Measurements from ENCODE around the gene NTRK1.
A peak's percentile ranks its signal among the peaks of the same experiment; 100 is the strongest.
"Not testable (repeated sequence)": the region's sequence is repeated elsewhere in the genome, so short reads cannot be mapped to it uniquely, and the experiment has no call there.

Gene NTRK1

DNA sequence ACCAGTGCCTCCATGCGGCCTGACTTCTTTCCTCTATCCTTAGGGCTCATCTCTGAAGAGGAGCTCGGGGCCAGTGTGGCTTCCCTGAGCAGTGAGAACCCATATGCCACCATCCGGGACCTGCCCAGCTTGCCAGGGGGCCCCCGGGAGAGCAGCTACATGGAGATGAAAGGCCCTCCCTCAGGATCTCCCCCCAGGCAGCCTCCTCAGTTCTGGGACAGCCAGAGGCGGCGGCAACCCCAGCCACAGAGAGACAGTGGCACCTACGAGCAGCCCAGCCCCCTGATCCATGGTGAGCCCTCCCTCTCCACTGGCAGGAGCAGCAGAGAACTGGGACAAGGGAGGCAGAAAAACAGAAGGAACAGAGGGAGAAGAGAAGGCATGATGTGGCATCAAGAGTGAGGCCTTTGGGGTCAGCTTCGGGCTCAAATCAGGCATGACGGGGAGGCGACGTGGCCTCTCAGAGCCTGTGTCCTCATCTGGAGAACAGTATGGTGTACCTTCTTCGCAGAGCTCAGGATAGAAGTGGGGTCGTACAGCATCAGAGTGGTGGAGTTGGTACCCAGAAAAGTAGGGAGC, 53.2 kb downstream of the NTRK1 start:
- DNase-seq (ENCODE audit: low read depth), result no peak

DNA sequence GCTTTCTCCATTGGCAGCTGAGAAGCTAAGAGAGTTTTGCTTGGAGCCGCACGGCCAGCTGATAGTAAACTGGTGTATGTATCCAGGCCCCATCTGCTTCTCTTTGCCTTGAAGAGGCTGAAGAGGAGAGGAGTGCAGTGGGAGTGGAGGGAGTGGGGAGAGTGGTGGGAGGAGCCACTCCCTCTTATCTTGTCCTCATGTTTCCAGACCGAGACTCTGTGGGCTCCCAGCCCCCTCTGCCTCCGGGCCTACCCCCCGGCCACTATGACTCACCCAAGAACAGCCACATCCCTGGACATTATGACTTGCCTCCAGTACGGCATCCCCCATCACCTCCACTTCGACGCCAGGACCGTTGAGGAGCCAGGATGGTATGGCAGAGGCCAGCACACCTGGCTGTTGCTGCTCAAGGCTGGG, 53.8 kb downstream of the NTRK1 start:
- DNase-seq (ENCODE audit: low read depth), result no peak

DNA sequence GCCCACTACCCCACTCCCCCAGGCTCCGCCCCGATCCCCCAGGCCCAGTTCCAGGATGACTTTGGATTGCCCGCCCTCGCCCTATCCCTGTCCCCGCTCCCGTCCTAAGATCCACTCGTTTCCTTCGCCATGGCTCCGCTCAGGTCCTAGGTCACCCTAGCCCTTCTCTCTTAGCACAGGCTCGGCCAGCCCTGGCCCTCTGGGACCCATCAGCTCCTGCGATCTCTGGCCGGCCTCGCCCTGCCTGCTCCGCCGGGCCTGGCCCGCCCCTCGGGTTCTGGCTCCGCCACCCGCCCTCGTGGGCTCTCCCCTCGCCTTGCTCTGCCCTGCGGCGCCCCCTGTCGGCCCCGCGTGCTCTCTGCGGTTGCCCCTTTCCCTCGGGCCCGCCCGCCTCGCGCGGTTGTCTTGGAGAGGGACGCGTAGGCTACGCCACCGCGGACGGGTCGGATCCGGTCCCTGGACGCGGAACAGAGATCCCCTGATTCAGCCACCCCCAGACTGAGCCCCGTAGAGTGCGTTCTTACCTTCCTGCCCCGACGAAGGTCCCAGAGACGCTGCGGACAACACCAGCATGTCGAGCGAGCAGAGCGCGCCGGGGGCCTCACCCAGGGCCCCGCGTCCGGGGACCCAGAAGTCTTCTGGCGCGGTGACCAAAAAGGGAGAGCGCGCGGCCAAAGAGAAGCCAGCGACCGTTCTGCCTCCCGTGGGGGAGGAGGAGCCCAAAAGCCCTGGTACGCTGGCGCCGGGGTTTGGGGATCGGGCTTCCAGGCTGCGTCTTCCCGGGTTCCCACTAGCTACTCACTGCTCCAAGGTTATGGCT, 59.8 kb downstream of the NTRK1 start, which contains the start of gene LRRC71:
LRRC71 (plus strand) TSS at position 400 of the 820 bp plus-strand sequence; CDS start at position 572, 172 bp downstream.
- DNase-seq (ENCODE audit: low read depth), result peak; percentile 83

DNA sequence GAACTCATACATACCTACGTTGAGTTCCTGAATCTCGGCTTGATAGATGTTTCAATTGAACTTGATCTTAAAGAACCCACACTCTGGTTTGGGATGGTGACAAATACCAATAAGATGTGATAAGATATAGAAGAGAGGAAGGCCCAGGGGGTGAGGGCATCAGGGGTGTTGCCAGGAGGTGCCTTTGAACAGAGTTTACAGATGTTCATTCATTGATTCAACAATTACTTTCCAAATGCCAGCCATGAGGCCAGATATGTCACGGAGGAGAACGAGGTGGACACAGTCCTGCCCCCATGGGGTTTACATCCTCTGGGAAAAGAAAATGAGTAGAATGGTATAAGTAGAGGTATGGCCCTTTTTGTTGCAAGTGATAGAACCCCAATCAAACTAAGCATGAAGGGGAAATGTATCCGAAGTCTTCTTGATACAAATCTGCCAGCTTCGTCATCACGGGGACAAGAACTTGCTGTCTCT, 60.4 kb downstream of the NTRK1 start:
- DNase-seq (ENCODE audit: low read depth), result no peak

DNA sequence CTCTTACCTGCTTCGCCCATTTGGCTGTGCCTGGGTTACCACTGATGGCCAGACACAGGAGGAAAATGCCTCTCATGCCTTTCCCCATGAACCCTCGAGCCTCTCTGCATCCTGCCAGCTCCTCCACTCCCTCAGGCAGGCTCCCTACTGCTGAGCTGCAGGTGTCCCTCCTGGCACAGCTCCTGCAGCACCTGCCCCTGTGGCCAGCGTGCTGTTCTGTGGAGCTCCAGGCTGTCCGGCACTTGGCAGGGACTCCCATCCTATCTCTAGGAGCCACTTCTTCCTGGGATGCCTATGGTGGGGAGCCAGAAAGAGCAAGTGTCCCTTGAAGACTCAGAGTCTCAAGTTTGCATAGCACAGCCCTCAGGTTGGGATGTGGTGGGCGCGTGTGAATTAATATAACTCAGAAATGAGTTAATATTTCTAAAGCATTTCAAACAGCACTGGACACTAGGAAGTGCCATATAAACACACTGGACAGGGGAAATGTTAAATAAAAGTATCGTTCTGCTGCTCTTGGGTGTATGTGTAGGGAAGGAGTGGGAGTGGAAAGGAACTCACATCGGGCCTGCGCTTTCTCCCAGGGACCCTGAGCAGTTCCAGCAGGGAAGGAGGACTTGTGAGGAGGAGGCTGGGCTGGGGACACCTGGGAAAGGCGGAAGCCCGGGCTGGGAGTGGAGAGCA, 62.5 kb downstream of the NTRK1 start:
- DNase-seq (ENCODE audit: low read depth), result no peak

DNA sequence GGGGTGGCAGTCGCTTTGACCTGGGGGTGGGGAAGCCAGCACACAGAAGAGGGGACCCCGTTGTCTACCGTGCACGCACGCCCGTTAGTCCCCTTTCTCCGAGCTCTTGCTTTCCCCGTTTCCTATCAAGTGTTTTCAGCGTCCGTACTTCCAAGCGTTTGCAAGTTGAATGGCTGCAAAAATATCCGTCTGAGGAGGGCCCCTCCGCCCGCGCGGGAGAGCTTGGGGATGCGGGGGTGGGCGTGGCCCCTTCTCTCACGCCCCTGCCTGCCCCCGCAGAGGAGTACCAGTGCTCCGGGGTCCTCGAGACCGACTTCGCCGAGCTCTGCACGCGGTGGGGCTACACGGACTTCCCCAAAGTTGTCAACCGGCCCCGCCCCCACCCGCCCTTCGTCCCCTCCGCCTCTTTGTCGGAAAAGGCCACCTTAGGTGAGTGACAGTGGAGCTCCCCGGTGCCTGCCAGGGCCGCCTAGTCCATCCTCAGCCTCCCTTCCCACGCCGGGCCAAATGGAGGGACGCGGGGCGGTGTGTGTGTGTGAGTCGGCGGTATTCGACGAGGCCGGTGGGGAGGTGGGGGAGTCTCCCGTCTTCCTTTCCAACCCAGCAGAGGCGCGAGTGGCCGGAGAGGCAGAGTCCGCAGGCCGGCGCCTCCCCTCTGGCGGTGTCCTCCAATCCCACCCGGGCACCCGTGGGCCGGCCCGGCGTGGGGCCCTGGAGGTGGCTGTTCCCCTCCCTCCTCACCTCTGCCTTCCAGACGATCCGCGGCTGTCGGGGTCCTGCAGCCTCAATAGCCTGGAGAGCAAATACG, 63.2 kb downstream of the NTRK1 start:
- no peak for DNase-seq (ENCODE audit: low read depth)

DNA sequence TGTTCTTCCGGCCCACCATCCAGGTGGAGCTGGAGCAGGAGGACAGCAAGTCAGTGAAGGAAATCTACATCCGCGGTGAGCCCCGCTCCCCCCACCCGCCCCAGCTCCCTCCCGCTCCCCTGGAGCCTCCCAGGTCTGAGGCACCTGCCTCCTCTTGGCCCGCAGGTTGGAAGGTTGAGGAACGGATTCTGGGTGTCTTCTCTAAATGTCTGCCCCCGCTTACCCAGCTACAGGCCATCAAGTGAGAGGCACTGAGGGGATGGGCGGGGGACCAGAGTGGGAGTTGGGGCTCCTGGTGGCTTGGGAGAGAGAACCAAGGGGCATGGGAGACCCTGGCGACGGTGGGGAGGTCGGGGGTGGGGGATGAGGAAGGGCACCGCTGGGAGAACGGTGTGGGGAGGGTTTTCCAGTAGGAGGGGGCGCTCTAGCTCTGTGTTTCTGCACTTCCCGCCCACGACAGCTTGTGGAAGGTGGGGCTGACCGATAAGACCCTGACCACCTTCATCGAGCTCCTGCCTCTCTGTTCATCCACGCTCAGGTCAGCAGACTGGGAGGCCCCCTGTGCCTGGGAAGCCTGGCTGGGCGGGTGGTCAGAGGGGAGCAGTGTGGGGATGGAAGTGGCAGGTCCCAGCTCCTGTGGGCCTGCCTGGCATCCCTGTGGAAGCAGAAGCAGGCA, 64.0 kb downstream of the NTRK1 start:
- DNase-seq (ENCODE audit: low read depth), result no peak

DNA sequence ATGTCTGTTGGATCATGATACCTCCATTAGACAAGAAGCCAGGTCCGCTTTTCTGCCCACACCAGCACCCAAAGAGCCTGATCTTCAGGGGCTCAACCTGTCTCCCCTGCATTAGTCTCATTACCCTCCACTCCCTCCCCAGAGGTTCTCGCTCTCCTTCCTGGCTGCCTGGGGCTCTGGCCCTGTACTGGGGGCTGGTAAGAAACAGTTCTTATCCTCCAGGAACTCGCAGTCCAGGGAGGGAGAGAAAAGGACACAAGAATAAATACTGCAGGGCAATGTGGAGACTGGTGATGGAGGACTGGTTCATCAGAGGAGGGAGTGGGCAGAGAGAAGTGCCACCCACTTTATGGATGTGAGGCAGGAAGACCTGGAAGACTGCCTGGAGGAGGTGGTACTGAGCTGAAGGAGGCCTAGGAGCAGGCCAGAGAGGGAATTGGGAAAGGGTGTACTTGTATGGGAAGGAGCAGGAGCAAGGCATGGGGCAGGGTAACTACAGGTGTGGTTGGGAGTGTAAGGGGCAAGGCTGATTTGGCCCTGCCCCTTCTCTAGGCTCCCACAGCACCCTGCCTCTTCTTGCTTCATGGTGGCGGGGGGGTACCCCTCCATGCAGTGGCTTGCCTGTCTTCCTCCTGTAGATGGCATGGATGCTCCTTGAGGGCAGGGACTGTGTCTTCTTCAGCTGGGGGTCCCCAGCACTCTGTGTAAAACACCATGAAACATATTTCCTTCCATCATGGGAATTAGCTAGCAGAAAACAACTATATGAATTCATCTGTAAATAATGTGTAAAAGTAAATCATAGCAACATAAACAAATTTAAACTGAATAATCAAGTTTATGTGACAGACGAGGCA, 64.7 kb downstream of the NTRK1 start:
- no peak for DNase-seq (ENCODE audit: low read depth)

DNA sequence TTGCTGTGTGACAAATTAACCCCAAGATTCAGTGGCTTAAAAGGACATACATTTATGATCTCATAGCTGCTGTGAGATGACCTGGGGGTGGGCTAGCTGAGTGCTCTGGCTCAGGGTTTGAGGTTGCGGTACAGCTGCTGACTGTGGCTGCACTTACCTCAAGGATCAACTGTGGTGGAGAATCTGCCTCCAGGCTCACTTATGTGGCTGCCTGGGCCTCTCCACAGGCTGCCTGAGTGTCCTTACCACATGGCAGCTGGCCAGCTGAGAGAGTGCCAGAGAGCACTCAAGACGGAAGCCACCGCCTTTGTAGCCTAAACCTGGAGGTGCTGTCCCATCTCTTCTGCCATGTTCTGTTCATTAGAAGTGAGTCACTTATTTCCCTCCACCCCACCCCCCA, 65.5 kb downstream of the NTRK1 start:
- DNase-seq (ENCODE audit: low read depth), result peak; percentile 60

DNA sequence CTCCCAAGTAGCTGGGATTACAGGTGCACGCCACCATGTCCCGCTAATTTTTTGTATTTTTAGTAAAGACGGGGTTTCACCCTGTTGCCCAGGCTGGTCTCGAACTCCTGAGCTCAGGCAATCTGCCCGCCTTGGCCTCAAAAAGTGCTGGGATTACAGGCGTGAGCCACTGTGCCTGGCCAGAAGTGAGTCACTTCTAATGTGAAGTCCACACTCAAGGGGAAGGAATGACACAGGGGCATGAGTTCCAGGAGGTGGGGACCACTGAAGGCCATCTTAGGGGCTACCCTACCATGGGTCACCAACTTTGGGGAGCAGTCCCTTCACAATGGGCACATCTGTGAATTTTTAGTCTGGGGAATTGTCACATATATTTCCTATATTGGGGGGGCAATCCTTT, 66.0 kb downstream of the NTRK1 start:
- DNase-seq (ENCODE audit: low read depth), result not testable (repeated sequence)

DNA sequence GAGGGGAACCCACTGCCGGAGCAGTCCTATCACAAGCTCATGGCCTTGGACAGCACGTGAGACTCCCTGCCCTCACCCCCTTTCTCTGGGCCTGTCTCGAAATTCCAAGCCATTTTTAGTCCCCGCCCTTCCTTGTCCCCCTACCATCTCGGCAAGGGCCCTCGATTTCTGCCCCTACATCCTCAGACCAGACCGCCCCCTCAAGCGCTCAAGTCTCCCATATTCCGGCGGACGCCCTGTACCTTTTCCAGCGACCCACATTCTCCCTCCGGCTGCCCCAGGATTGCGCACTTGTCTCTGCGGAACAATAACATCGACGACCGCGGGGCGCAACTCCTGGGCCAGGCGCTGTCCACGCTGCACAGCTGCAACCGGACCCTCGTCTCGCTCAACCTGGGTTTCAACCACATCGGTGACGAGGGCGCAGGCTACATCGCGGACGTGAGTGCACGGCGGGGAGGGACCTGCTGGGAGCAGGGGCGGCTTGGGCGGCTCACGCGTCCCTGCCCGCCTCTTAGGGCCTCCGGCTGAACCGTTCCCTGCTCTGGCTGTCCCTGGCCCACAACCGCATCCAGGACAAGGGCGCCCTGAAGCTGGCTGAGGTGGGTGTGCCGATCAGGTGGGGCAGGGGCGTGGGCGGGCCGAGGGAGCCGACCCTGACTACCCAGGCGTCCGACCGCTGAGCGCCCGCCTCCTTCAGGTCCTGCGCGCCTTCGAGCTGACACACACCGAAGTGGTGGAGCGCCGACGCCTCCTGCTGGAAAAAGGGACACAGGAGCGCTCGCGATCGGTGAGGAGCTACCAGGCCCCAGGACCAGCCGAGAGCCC, 66.8 kb downstream of the NTRK1 start:
- peak; percentile 70 for DNase-seq (ENCODE audit: low read depth)

DNA sequence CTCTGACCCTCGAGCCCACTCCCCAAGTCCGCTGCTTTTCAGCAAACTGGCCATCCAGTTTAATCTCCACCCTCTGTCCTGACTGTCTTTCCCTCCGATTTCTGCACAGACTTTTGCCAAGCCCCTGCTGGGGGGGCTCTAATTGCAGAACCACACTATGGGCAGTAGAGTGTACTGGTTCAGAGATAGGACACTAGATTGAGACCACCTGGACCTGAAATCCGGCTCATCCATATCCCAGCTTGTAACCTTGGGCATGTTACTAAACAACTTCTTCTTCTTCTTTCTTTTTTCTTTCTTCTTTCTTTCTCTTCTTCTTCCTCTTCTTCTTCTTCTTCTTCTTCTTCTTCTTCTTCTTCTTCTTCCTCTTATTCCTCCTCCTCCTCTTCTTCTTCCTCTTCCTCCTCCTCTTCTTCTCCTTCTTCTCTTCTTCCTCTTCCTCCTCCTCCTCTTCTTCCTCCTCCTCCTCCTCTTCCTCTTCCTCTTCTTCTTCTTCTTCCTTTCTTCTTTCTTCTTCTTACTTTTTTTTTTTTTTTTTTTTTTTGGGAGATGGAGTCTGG, 67.5 kb downstream of the NTRK1 start:
- DNase-seq (ENCODE audit: low read depth), result no peak

DNA sequence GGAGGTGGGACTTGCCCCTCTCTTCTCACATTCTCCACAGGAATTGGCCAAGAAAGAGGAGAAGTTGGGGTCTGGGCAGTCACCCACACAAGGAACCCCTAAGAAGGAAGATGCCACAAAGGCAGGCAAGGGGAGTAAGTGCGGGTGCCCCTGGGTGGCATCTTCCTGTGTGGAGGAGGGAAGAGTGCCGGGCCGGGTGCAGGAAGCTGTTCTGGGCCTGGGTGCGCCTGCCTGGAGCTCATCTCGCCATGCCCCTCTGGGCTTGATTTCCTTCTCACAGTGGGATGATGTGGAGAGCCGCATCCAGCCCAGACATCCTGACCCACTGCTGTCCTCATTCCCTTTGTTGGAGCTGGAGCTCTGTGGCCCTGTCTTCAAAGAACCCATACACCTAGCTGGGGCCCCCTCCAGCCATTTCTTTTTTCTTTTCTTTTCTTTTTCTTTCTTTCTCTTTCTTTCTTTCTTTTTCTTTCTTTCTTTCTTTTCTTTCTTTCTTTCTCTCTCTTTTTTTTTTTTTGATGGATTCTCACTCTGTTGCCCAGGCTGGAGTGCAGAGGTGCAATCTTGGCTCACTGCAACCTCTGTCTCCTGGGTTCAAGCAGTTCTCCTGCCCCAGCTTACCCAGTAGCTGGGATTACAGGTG, 69.1 kb downstream of the NTRK1 start:
- DNase-seq (ENCODE audit: low read depth), result no peak

DNA sequence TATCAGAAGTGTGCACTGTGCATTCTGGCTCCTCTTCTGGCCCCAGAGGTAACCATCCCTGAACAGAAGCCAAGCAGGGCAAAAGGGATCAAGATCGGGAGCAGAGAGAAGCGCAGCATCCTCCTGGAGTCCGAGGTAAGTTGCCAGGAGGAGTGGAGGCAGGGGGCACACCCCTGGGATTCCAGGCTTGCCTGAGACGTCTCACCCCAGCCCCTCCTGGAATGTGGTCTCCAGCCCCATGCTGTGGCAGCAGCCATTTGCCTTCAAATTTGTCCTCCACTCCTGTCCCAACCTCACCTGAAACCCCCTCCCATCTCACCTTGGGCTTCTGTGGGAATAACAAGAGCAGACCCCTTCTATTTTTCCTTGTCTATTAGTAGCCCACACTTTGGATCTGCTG, 69.8 kb downstream of the NTRK1 start:
- DNase-seq (ENCODE audit: low read depth), result no peak

Measured in activated T-cell treated with anti-CD3 and anti-CD28 coated beads for 48 hours (primary cell).